Lower leg skin (tissue), 4 donors: ENCODE measurements around the gene SULT1E1. TPM values are rescaled to one million over a fixed set of nuclear protein-coding genes. Genes with fewer than 3 reads are reported as not detected.
"Not testable (repeated sequence)": the region's sequence is repeated elsewhere in the genome, so short reads cannot be mapped to it uniquely, and the experiment has no call there.

Experiments used
- DNase-seq, 2 donors: peaks; one replicate each; pipeline ENCODE4 v3.0.0-alpha.2; 2019; ENCODE audit warnings: low spot score in 2 of 2
- H3K4me3 ChIP-seq: fragments of 200-600 bp; sonication (generic); 2 replicates; pipeline ENCODE4 v1.5.1; 2017; ENCODE audit warnings: mild to moderate bottlenecking, low read depth; ENCODE audit not compliant: poor library complexity, severe bottlenecking
- POLR2A ChIP-seq, 2 donors: fragments of 450-650 bp; IDR thresholded peaks; one replicate each; pipeline ENCODE4 v1.6.1; 2016 to 2017; ENCODE audit warnings: antibody characterized with exemption in 2 of 2, mild to moderate bottlenecking in 1 of 2, moderate library complexity in 1 of 2
- WGBS, 2 donors: methylation state at CpG; one replicate each; pipeline ENCODE4 v1.1.5; 2018; 5-methylcytosine and 5-hydroxymethylcytosine counted together
- intact Hi-C: fragments of 100-400 bp; cut with DNase I; formaldehyde crosslinking; loops from one replicate; pipeline ENCODE4 v1.15.0; 2023; ENCODE audit warnings: low total_unique reads
- total RNA-seq, 4 donors: library from RNA; depleted of rRNA; stranded (reverse); fragments of >200 nt; gene quantifications; one replicate each; pipeline ENCODE4 v1.1.0, GENCODE V29; 2016
- TF ChIP-seq, protein P1 (sequence below), 3 donors: fragments of 450-650 bp; IDR thresholded peaks; one replicate each; pipeline ENCODE4 v1.5.1; 2016; ENCODE audit warnings: antibody characterized with exemption in 3 of 3, mild to moderate bottlenecking in 3 of 3, moderate library complexity in 2 of 3

Gene SULT1E1
- total RNA-seq, 4 donors from 2014 or later: 15.7 to 45.2 (median 34.3) TPM

DNA sequence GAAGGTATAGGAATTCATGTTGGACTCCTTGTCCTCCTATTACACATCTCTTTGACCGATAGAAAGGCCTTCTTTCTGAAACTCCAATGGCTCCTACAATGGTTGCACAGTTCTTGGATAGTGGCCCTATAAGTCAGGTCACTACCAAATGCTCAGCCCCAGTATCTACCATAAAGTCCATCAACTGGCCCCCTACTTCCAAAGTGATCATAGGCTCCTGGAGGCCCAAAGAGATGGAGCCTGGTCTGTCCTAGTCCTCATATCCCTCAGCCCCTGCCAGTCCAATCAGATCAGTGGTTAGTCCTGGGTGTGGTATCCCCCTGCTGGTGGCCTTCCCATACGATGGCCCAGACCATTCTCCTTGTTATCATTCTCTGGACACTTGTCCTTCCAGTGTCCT lies 30.3 kb downstream of the SULT1E1 start:
- no peak for DNase-seq
- TF ChIP-seq, protein P1, sequence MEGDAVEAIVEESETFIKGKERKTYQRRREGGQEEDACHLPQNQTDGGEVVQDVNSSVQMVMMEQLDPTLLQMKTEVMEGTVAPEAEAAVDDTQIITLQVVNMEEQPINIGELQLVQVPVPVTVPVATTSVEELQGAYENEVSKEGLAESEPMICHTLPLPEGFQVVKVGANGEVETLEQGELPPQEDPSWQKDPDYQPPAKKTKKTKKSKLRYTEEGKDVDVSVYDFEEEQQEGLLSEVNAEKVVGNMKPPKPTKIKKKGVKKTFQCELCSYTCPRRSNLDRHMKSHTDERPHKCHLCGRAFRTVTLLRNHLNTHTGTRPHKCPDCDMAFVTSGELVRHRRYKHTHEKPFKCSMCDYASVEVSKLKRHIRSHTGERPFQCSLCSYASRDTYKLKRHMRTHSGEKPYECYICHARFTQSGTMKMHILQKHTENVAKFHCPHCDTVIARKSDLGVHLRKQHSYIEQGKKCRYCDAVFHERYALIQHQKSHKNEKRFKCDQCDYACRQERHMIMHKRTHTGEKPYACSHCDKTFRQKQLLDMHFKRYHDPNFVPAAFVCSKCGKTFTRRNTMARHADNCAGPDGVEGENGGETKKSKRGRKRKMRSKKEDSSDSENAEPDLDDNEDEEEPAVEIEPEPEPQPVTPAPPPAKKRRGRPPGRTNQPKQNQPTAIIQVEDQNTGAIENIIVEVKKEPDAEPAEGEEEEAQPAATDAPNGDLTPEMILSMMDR (IDR thresholded peaks at IDR 0.05): no peak
- TF ChIP-seq POLR2A (IDR thresholded peaks at IDR 0.05): no peak
- intact Hi-C loops: no loop called here
- H3K4me3 ChIP-seq: no peak overlapping the region
- 92 to 93% methylated on average over 2 of the region's 2 CpGs for WGBS, 2 donors

DNA sequence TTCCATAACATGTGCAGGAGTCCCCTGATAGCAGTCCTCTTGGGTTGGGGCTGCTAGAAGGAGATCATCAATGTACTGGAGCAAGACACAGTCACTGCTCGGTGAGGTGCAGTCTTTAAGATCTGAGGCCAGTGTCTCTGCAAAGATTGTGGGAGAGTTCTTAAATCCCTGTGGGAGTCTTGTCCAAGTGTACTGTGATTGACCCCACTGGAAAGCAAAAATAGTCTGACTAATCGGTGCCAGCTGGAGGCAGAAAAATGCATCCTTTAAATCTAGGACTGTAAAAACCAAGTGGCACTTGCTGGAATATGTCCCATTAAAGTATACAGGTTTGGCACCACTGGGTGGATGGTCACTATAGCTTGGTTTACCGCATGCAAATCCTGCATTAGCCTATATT lies 31.1 kb downstream of the SULT1E1 start:
- intact Hi-C loops: no loop called here
- DNase-seq: no peak
- WGBS, 2 donors: 82 to 91% methylated on average over 3 of the region's 3 CpGs
- H3K4me3 ChIP-seq: no peak overlapping the region
- TF ChIP-seq, protein P1 (IDR thresholded peaks at IDR 0.05): no peak
- no peak for TF ChIP-seq POLR2A (IDR thresholded peaks at IDR 0.05)

DNA sequence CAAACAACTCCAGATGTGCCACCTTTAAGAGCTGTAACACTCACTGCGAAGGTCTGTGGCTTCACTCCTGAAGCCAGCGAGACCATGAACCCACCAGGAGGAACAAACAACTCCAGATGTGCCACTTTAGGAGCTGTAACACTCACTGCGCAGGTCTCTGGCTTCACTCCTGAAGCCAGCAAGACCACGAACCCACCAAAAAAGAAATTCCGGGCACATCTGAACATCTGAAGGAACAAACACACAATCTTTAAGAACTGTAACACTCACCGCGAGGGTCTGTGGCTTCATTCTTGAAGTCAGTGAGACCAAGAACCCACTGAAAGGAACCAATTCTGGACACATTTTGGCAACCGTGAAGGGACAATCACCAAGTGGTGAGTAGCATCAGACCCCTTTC lies 34.9 kb downstream of the SULT1E1 start:
- DNase-seq, intact Hi-C loops, H3K4me3 ChIP-seq: not testable (repeated sequence)
- WGBS, 2 donors: 75 to 84% methylated on average over 8 of the region's 8 CpGs

DNA sequence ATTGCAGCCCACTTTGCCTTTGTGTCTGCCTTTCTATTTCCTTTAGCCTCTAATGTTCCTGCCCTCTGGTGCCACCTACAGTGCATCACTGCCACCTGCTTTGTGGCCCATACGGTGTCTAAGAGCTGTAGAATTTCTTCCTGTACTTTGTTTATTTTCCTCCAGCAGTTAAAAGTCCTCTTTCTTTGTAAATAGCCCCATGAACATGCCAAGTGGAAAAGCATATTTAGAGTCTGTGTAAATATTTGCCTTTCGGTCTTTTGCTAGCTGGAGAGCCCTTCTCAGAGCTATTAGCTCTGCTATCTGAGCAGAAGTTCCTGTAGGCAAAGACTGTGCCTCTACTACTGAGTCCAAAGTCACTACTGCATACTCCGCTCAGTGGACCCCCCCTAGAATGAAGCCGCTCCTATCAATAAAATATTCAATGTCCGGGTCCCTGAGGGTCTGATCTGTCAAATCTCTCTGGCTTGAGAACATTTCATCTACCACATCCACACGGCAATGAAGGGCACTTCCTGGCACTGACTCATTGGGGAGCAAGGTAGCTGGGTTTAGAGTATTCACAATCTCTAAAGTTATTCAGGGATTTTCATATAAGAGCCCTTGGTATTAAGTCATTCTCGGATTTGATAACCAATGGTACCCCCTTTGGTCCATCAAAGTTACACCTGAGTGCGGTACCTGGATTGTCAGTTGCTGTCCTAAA lies 36.3 kb downstream of the SULT1E1 start:
- no peak for DNase-seq
- WGBS, 2 donors: 71 to 73% methylated on average over 8 of the region's 8 CpGs
- intact Hi-C loops: no loop called here
- no peak overlapping the region for H3K4me3 ChIP-seq
- TF ChIP-seq, protein P1 (IDR thresholded peaks at IDR 0.05): peak in 1 of 3 donors; percentile 54
- TF ChIP-seq POLR2A (IDR thresholded peaks at IDR 0.05): no peak

DNA sequence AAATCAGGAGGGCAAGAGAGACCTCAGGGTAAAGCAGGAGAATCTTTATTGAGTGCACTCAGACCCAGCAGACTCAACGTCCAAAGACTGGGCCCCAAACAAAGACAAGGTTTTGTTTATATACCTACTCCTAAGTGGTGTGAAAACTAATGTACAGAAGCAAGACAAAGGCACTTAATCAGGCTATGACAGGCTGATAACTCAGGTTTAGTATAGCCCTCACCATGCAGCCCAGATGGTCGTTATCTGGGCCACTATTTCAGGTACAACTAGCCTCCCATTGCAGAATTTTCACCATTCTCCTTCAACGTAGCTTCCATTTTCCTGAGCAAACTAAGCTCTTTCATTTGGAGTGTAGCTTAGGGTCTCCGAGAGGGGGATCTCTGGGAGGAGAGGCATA lies 36.9 kb downstream of the SULT1E1 start:
- H3K4me3 ChIP-seq: no peak overlapping the region
- no peak for DNase-seq
- intact Hi-C loops: no loop called here
- TF ChIP-seq POLR2A (IDR thresholded peaks at IDR 0.05): no peak
- TF ChIP-seq, protein P1 (IDR thresholded peaks at IDR 0.05): no peak
- WGBS, 2 donors: 81 to 83% methylated on average over 4 of the region's 4 CpGs

DNA sequence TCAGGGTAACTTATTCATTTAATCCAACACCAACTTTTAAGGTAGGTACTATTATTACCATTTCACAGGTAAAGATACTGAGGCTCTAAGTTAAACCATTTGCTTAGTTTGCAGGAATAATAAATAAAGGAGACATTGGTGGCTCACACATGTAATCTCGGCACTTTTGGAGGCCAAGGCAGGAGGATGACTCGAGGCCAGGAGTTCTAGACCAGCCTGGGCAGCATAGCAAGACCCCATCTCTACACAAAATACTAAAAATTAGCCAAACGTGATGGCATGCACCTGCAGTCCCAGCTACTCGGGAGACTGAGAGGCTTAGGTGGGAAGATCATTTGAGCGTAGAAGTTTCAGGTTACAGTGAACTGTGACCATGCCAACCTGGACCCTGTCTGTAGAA lies 37.7 kb downstream of the SULT1E1 start:
- intact Hi-C loops: no loop called here
- TF ChIP-seq POLR2A (IDR thresholded peaks at IDR 0.05): no peak
- TF ChIP-seq, protein P1 (IDR thresholded peaks at IDR 0.05): no peak

More for the DNA sequence above, 37.7 kb downstream of the SULT1E1 start:
- no peak overlapping the region for H3K4me3 ChIP-seq
- WGBS, 2 donors: 87 to 92% methylated on average over 5 of the region's 5 CpGs
- DNase-seq: no peak
